ENCODE measurements around the gene PNKP. TPM values are rescaled to one million over a fixed set of nuclear protein-coding genes. Genes with fewer than 3 reads are reported as not detected.

Gene PNKP
- polyA plus RNA-seq, 1 experiment = 13.0 TPM

DNA sequence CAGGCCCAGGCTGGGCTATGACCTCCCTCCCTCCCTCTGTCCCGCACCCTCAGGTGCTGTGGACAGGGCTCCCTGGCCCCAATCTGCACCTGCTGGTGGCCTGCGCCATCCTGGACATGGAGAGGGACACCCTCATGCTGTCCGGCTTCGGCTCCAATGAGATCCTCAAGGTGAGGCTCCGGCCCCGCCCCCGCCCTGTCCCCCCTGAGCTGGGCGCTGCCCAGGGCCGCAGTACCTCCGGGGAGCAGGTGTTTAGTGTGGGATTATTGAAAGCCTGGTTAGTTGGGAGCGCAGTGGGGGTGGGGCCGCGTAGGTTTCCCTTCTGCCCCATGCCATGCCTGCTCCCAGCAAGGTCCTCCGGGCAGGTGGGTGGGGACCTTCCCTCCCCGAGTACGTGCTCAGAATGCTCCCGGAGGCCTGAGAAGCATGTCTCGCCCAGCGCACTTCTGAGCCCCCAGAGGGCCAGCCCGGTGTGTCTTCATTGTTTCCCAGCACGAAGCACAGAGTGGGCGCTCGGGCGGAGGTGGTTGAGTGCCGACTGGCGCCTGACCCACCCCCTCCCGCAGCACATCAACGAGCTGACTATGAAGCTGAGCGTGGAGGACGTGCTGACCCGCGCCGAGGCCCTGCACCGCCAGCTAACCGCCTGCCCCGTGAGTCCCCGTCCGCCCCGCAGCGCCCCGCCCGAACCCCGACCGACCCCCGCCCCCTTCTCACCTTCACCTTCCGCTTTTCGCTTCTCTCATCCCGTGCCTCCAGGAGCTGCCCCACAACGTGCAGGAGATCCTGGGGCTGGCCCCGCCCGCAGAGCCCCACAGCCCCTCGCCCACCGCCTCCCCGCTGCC is 20.5 kb upstream of the PNKP start:
- CTCF ChIA-PET = interaction anchor here (0.6 to 1.1 kb wide), 2 partner anchors 12 to 308 kb away, joined by 3 to 7 read pairs; no protein-coding TSS in a partner anchor
- POLR2A ChIA-PET = no interaction called here

DNA sequence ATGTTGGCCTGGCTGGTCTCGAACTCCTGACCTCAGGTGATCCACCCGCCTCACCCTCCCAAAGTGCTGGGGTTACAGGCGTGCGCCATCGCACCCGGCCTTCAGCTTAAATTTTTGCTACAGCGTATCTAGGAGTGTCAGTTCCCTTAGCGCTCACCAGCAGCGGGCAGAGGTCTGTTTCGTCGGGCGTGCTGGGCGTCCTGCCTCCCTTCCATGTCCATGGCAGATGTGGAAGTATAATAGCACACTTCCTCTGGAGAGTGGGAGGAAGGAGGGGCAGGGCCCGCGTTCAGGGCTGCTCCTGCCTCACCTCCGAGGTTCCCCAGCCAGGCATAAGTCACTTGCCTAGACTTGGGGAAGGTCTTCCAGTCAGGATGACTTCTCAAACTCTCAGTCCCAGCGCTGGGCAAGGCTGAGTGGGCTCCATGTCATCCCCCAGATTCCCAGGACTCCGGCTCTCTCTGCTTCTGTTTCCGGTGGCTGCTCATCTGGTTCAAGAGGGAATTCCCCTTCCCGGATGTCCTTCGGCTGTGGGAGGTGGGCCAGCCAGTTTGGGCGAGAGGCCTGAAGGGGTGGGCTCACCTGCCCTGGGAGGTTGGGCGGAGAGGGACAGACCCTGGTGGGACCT is 19.8 kb upstream of the PNKP start:
- no peak overlapping the region for H3K4me3 ChIP-seq (ENCODE audit: low read depth, low read length)
- POLR2A ChIA-PET = interaction anchor here (0.6 kb wide), 1 partner anchor 15 kb away, joined by 3 read pairs; no protein-coding TSS in a partner anchor
- no peak for DNase-seq (ENCODE audit: low read depth, low spot score)
- CTCF ChIA-PET = no interaction called here
- H3K27me3 ChIP-seq (ENCODE audit: control insufficient read depth, insufficient read depth, low read length) = no peaks in the 10 kb centered on the region
- H3K9me3 ChIP-seq (ENCODE audit: control insufficient read depth, insufficient read depth, low read length) = peaks cover 20% of the 10 kb centered on the region
- TF ChIP-seq, protein P1, sequence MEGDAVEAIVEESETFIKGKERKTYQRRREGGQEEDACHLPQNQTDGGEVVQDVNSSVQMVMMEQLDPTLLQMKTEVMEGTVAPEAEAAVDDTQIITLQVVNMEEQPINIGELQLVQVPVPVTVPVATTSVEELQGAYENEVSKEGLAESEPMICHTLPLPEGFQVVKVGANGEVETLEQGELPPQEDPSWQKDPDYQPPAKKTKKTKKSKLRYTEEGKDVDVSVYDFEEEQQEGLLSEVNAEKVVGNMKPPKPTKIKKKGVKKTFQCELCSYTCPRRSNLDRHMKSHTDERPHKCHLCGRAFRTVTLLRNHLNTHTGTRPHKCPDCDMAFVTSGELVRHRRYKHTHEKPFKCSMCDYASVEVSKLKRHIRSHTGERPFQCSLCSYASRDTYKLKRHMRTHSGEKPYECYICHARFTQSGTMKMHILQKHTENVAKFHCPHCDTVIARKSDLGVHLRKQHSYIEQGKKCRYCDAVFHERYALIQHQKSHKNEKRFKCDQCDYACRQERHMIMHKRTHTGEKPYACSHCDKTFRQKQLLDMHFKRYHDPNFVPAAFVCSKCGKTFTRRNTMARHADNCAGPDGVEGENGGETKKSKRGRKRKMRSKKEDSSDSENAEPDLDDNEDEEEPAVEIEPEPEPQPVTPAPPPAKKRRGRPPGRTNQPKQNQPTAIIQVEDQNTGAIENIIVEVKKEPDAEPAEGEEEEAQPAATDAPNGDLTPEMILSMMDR (IDR thresholded peaks at IDR 0.05; ENCODE audit: low read depth, low read length) = no peak
- H3K27ac ChIP-seq (ENCODE audit: low read depth, low read length) = no peak overlapping the region

More for the DNA sequence above, 20.5 kb upstream of the PNKP start:
- TF ChIP-seq, protein P1 (IDR thresholded peaks at IDR 0.05; ENCODE audit: low read depth, low read length) = no peak
- Histone ChIP-seq H3K27ac (ENCODE audit: low read depth, low read length) (no peak overlapping the region), H3K9me3 (ENCODE audit: control insufficient read depth, insufficient read depth, low read length) (peaks cover 12% of the 10 kb centered on the region), H3K4me3 (ENCODE audit: low read depth, low read length) (no peak overlapping the region), H3K27me3 (ENCODE audit: control insufficient read depth, insufficient read depth, low read length) (no peaks in the 10 kb centered on the region)
- no peak for DNase-seq (ENCODE audit: low read depth, low spot score)

DNA sequence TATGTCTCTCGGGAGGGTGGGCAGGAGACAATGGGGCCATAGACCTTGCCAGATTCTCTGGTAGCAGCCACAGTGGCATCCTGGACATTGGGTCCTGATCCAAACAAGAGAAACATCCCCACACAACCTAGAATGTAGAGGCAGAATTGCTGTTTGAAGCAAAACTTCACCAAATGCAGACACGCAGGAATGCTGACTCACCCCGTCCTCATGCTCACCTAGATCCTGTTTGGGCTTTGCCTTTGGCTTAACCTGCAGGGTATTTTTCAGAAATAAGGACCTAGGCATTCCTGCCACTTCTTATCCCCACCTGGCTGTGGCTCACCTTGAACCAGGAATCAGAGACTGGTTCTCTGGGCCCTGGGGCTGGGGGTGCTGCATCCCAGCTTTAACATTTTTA is 17.4 kb upstream of the PNKP start:
- POLR2A ChIA-PET = no interaction called here

DNA sequence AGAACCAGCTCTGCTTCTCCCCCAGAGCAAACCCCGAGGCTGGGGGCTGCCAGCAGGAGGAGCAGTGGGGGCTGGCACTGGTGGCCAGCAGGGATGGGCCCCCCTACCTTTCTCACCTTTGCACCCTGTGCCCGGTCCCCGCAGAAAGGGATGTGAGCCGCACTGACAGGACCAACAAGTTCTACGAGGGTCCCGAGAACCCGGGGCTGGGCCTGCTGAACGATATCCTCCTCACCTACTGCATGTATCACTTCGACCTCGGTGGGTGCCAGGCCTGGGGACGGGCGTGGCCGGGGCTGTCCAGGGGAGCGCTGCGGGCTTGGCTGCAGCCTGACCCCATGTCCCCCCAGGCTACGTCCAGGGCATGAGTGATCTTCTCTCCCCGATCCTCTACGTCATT is 16.7 kb upstream of the PNKP start:
- DNase-seq (ENCODE audit: low read depth, low spot score) = no peak
- CTCF ChIA-PET = no interaction called here
- TF ChIP-seq, protein P1 (IDR thresholded peaks at IDR 0.05; ENCODE audit: low read depth, low read length) = no peak
- no peaks in the 10 kb centered on the region for H3K27me3 ChIP-seq (ENCODE audit: control insufficient read depth, insufficient read depth, low read length)
- H3K27ac ChIP-seq (ENCODE audit: low read depth, low read length) = no peak overlapping the region
- peaks cover 13% of the 10 kb centered on the region for H3K9me3 ChIP-seq (ENCODE audit: control insufficient read depth, insufficient read depth, low read length)
- no peak overlapping the region for H3K4me3 ChIP-seq (ENCODE audit: low read depth, low read length)
- POLR2A ChIA-PET = no interaction called here

More for the DNA sequence above, 17.4 kb upstream of the PNKP start:
- H3K4me3 ChIP-seq (ENCODE audit: low read depth, low read length) = no peak overlapping the region
- peaks cover 19% of the 10 kb centered on the region for H3K9me3 ChIP-seq (ENCODE audit: control insufficient read depth, insufficient read depth, low read length)
- TF ChIP-seq, protein P1 (IDR thresholded peaks at IDR 0.05; ENCODE audit: low read depth, low read length) = no peak
- no peaks in the 10 kb centered on the region for H3K27me3 ChIP-seq (ENCODE audit: control insufficient read depth, insufficient read depth, low read length)
- CTCF ChIA-PET = no interaction called here
- no peak for DNase-seq (ENCODE audit: low read depth, low spot score)
- H3K27ac ChIP-seq (ENCODE audit: low read depth, low read length) = no peak overlapping the region

DNA sequence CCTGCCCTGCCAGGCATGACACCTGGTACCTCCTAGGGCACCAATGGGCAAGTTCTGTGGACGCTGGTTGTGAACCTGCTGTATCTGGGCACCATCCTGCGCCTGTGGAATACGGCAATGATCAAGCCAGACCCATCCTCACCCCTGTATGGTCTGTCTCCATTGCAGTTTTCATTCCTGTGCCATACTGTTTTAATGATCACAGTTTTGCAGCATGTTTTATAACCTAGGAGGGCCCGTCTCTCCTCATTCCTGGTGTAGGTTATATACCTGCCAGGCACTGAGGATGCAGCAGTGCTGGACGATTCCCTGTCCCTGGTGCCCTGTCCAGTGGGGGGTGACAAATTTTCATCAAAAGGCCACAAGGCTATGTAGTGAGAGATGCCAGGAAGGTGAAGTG is 15.7 kb upstream of the PNKP start:
- DNase-seq (ENCODE audit: low read depth, low spot score) = no peak
- TF ChIP-seq, protein P1 (IDR thresholded peaks at IDR 0.05; ENCODE audit: low read depth, low read length) = no peak
- POLR2A ChIA-PET = interaction anchor here (0.6 kb wide), 1 partner anchor 9 kb away, joined by 11 read pairs; no protein-coding TSS in a partner anchor
- H3K4me3 ChIP-seq (ENCODE audit: low read depth, low read length) = no peak overlapping the region
- H3K27ac ChIP-seq (ENCODE audit: low read depth, low read length) = no peak overlapping the region
- CTCF ChIA-PET = no interaction called here
- peaks cover 13% of the 10 kb centered on the region for H3K9me3 ChIP-seq (ENCODE audit: control insufficient read depth, insufficient read depth, low read length)
- no peaks in the 10 kb centered on the region for H3K27me3 ChIP-seq (ENCODE audit: control insufficient read depth, insufficient read depth, low read length)
